ENCODE measurements around the gene ATP8A2. TPM values are rescaled to one million over a fixed set of nuclear protein-coding genes. Genes with fewer than 3 reads are reported as not detected.

The ATP8A2 gene
- total RNA-seq, 1 experiment from 2014 or later, result 0.26 TPM

DNA sequence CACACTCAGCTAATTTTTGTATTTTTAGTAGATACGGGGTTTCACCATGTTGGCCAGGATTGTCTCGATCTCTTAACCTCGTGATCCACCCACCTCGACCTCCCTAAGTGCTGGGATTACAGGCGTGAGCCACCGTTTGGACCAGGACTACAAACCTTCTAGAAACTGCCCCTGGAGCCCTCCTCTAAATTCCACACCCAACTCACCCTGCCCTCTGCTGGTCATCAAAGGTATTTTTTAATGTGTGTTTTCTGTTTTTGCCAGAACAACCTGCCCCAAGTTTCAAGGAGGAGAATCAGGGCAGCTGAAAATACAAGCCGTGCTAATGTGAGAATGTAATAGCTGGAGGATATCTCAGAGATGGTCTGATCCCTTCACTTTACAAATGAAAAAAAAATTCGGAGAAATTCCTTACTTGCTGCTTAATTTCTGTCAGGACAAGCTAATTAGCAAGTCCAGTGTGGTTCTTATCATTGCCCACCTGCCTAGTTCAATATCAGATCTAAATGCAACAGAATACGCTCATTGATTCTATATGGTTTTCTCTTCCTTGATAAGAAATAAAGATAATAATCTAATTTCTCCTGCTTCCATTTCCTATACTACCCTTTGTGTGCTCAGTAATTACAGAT, 4.1 kb downstream of the ATP8A2 start:
- POLR2A ChIA-PET, result interaction anchor here (0.6 to 1.4 kb wide), 2 partner anchors 75 to 79 kb away, joined by 3 to 5 read pairs; no protein-coding TSS in a partner anchor
- H3K4me1 Mint-ChIP-seq (ENCODE audit: insufficient read depth, unreplicated experiment), result no peaks in the 10 kb centered on the region
- CTCF ChIA-PET, result interaction anchor here (0.6 to 3.4 kb wide), 32 partner anchors 9 to 1609 kb away, joined by 3 to 25 read pairs (median 4); no protein-coding TSS in a partner anchor
- H3K4me3 Mint-ChIP-seq (ENCODE audit: unreplicated experiment), result no peak overlapping the region
- peak; percentile 71 for DNase-seq (ENCODE audit: unreplicated experiment)
- no peaks in the 10 kb centered on the region for H3K9me3 Mint-ChIP-seq (ENCODE audit: unreplicated experiment)
- intact Hi-C loops (cut with micrococcal nuclease), result loop anchor here (1.0 to 5.0 kb wide), 3 partner anchors 109 to 289 kb away; no protein-coding TSS in a partner anchor
- TF ChIP-seq, protein P1, sequence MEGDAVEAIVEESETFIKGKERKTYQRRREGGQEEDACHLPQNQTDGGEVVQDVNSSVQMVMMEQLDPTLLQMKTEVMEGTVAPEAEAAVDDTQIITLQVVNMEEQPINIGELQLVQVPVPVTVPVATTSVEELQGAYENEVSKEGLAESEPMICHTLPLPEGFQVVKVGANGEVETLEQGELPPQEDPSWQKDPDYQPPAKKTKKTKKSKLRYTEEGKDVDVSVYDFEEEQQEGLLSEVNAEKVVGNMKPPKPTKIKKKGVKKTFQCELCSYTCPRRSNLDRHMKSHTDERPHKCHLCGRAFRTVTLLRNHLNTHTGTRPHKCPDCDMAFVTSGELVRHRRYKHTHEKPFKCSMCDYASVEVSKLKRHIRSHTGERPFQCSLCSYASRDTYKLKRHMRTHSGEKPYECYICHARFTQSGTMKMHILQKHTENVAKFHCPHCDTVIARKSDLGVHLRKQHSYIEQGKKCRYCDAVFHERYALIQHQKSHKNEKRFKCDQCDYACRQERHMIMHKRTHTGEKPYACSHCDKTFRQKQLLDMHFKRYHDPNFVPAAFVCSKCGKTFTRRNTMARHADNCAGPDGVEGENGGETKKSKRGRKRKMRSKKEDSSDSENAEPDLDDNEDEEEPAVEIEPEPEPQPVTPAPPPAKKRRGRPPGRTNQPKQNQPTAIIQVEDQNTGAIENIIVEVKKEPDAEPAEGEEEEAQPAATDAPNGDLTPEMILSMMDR (IDR thresholded peaks at IDR 0.05; ENCODE audit: unreplicated experiment), result peak; percentile 80
- BruUV-seq (replicated peaks), result no TSS peak
- no peak overlapping the region for H3K27ac Mint-ChIP-seq (ENCODE audit: low read depth, unreplicated experiment)
- peaks cover 23% of the 10 kb centered on the region for H3K27me3 Mint-ChIP-seq (ENCODE audit: insufficient read depth, unreplicated experiment)
- H3K36me3 Mint-ChIP-seq (ENCODE audit: insufficient read depth, unreplicated experiment), result no peaks in the 10 kb centered on the region

DNA sequence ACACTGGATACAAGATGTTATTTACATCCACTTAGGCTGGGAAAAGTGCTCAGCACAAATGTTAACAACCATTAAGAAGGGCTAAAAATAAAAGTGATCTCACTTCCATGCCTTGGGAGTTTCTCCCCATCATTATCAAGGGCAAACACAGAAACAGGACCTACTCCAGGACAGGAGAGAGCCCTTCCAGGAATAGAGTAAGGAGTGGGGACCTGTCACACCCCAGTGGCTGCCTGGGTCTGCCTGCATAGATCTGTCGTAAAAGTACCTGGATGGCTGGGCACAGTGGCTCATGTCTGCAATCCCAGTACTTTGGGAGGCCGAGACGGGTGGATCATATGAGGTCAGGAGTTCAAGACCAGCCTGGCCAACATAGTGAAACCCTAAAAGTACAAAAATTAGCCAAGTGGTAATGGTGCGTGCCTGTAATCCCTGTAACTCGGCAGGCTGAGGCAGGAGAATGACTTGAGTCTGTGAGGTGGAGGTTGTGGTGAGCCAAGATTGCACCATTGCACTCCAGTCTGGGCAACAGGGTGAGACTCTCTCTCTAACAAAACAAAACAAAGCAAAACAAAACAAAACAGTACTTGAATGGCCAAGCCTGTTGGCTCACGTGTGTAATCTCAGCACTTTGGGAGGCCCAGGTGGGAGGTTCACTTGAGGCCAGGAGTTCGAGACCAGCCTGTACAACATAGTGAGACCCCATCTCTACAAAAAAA, 5.6 kb downstream of the ATP8A2 start:
- no peaks in the 10 kb centered on the region for H3K4me1 Mint-ChIP-seq (ENCODE audit: insufficient read depth, unreplicated experiment)
- ChIA-PET POLR2A (interaction anchor here (0.6 kb wide), 1 partner anchor 367 kb away, joined by 3 read pairs; no protein-coding TSS in a partner anchor), CTCF (interaction anchor here (0.6 to 0.7 kb wide), 2 partner anchors 185 to 1880 kb away, joined by 3 read pairs; no protein-coding TSS in a partner anchor)
- intact Hi-C loops (cut with micrococcal nuclease), result loop anchor here (5.0 kb wide), 2 partner anchors 145 to 290 kb away; no protein-coding TSS in a partner anchor
- no TSS peak for BruUV-seq (replicated peaks)
- peaks cover 15% of the 10 kb centered on the region for H3K27me3 Mint-ChIP-seq (ENCODE audit: insufficient read depth, unreplicated experiment)
- H3K36me3 Mint-ChIP-seq (ENCODE audit: insufficient read depth, unreplicated experiment), result no peaks in the 10 kb centered on the region
- no peak overlapping the region for H3K4me3 Mint-ChIP-seq (ENCODE audit: unreplicated experiment)
- no peak for DNase-seq (ENCODE audit: unreplicated experiment)
- H3K27ac Mint-ChIP-seq (ENCODE audit: low read depth, unreplicated experiment), result no peak overlapping the region
- TF ChIP-seq, protein P1 (IDR thresholded peaks at IDR 0.05; ENCODE audit: unreplicated experiment), result no peak
- H3K9me3 Mint-ChIP-seq (ENCODE audit: unreplicated experiment), result no peaks in the 10 kb centered on the region

DNA sequence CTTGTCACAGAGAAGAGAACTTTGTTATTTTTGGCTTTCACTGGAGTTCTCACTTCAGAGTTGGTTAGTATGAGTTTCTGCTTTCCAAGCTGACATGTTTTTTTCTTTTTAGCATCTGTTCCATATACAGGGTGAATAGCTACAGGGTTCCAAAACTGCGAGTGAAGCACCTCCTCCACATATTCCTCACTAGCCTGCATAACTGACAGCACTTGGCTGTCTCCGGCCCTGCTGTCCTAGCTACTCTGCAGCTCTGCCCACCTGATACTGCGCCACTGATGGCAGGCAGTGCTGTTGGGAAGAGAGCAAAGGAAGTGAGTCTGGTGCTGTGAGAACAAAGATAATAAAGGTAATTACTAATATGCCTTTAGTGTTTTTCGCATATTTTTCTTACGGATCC, 6.8 kb downstream of the ATP8A2 start:
- Mint-ChIP-seq H3K27me3 (ENCODE audit: insufficient read depth, unreplicated experiment) (peaks cover 13% of the 10 kb centered on the region), H3K9me3 (ENCODE audit: unreplicated experiment) (no peaks in the 10 kb centered on the region), H3K27ac (ENCODE audit: low read depth, unreplicated experiment) (no peak overlapping the region), H3K36me3 (ENCODE audit: insufficient read depth, unreplicated experiment) (no peaks in the 10 kb centered on the region), H3K4me3 (ENCODE audit: unreplicated experiment) (no peak overlapping the region), H3K4me1 (ENCODE audit: insufficient read depth, unreplicated experiment) (no peaks in the 10 kb centered on the region)
- BruUV-seq (replicated peaks), result no TSS peak
- ChIA-PET CTCF (interaction anchor here (0.6 to 0.8 kb wide), 2 partner anchors 145 to 155 kb away, joined by 3 read pairs; no protein-coding TSS in a partner anchor), POLR2A (interaction anchor here (0.6 kb wide), 1 partner anchor 368 kb away, joined by 3 read pairs; no protein-coding TSS in a partner anchor)
- DNase-seq (ENCODE audit: unreplicated experiment), result no peak
- TF ChIP-seq, protein P1 (IDR thresholded peaks at IDR 0.05; ENCODE audit: unreplicated experiment), result no peak
- intact Hi-C loops (cut with micrococcal nuclease), result loop anchor here (5.0 kb wide), 2 partner anchors 146 to 291 kb away; no protein-coding TSS in a partner anchor

DNA sequence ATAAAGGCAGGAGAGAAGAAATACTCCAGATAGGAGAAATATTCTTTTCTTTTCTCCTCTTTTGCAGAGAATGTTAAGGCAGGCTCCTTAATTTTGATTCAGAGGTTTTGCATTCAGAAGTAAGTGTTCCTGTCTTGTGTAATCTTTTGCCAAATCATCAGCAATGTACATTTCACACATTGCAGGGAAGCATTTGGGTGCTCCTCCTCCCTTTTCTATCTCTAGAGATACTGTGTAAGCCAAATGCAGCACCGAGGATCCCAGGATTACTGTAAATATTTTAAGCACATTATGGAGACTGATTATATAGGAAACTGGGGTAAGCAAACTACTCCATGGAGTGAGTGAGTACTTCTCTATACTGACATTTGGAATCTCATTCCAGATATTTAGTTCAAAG, 7.2 kb downstream of the ATP8A2 start:
- no peaks in the 10 kb centered on the region for H3K9me3 Mint-ChIP-seq (ENCODE audit: unreplicated experiment)
- CTCF ChIA-PET, result no interaction called here
- H3K27me3 Mint-ChIP-seq (ENCODE audit: insufficient read depth, unreplicated experiment), result peaks cover 13% of the 10 kb centered on the region
- H3K36me3 Mint-ChIP-seq (ENCODE audit: insufficient read depth, unreplicated experiment), result no peaks in the 10 kb centered on the region
- no peak for DNase-seq (ENCODE audit: unreplicated experiment)
- no peak overlapping the region for H3K27ac Mint-ChIP-seq (ENCODE audit: low read depth, unreplicated experiment)
- H3K4me3 Mint-ChIP-seq (ENCODE audit: unreplicated experiment), result no peak overlapping the region
- no TSS peak for BruUV-seq (replicated peaks)
- H3K4me1 Mint-ChIP-seq (ENCODE audit: insufficient read depth, unreplicated experiment), result no peaks in the 10 kb centered on the region
- POLR2A ChIA-PET, result no interaction called here
- intact Hi-C loops (cut with micrococcal nuclease), result loop anchor here (5.0 kb wide), 2 partner anchors 147 to 292 kb away; no protein-coding TSS in a partner anchor
- TF ChIP-seq, protein P1 (IDR thresholded peaks at IDR 0.05; ENCODE audit: unreplicated experiment), result no peak

All from MCF 10A (cell line).